Head of caudate nucleus (tissue), 42 donors: ENCODE measurements around the gene HIPK4.
A peak's percentile ranks its signal among the peaks of the same experiment; 100 is the strongest.
"Not testable (repeated sequence)": the region's sequence is repeated elsewhere in the genome, so short reads cannot be mapped to it uniquely, and the experiment has no call there.

ENCODE experiments used
- DNase-seq, 42 donors: peaks; one replicate each; pipeline versions ENCODE4 v3.0.0 to v3.0.0-alpha.2; 2020 to 2021; ENCODE audit warnings: mixed read lengths in 7 of 42
- intact Hi-C: fragments of 100-400 bp; cut with DNase I; formaldehyde crosslinking; loops from one replicate; pipeline ENCODE4 v1.15.0; 2022

HIPK4 gene

DNA sequence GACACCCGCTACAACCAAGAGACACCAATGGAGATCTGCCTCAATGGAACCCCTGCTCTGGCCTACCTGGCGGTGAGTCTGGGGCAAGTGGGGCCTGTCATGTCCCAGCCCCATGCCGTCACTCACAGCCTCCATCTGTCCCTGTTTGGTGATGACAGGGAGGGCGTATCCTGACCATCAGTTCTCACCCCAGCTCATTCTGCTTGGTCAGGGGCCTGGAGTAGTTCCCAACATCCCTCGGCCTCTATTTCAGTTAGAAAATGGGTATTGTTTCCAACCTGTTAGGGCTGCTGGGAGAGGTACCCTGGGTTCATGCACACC is 18.2 kb downstream of the HIPK4 start:
- intact Hi-C loops: no loop called here
- DNase-seq: no peak

DNA sequence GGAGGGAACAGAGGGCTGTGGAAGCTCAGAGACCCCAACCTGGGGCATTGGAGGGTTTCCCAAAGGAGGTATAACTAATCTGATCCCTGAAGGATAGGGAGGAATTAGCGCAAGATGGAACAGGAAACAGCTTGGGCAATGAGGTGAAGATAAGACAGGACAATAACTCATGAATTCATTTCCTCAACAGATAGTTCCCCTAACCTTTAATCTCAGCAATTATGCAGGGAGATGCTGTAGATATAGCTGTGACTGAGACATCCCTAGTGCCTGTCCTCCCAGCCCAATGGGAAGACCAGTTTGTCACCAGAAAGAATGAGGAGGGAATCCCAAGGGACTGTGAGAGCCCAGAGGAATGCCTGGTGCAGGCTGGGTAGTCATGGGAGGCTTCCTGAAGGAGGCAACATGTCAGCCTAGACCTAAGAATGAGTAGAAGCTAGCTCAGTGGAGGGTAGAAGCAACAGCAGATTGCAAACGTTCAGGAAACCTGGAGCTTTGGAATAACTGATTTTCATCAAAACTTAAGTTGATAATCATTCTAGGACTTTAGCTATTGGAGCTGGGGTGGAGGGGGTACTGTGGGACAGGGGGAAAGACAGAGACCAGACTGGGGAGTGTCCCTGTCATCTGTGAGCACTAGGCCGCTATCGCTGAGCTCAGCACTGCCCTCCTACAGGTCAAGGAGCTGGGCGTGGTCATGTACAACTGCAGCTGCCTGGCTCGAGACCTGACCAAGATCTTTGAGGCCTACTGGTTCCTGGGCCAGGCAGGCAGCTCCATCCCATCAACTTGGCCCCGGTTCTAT is 18.8 kb downstream of the HIPK4 start:
- intact Hi-C loops: no loop called here
- DNase-seq: no peak

DNA sequence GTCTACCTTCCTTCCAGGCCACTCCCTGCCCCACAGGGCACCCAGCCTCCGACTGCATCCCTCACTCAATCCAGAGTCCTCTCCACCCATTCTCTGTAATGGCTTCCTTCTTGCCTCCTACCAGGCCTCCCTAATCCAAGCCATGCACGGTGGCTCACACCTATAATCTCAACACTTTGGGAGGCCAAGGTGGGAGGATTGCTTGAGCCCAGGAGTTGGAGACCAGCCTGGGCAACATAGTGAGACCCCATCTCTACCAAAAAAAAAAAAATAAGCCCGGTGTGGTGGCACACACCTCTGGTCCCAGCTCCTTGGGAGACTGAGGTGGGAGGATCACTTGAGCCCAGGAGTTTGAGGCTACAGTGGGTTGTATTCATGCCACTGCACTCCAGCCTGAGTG is 19.7 kb downstream of the HIPK4 start:
- DNase-seq, intact Hi-C loops: not testable (repeated sequence)

GRCh38 chr19:40369797-40370196 is 20.2 kb downstream of the HIPK4 start:
- no peak for DNase-seq
- intact Hi-C loops: no loop called here

- intact Hi-C loops: no loop called here
- no peak for DNase-seq
Observed at GRCh38 chr19:40367577-40368434, 22.2 kb downstream of the HIPK4 start.

GRCh38 chr19:40366697-40367561 is 23.1 kb downstream of the HIPK4 start:
- peak; percentile 49 to 91 (median 74) for DNase-seq
- intact Hi-C loops: no loop called here

DNA sequence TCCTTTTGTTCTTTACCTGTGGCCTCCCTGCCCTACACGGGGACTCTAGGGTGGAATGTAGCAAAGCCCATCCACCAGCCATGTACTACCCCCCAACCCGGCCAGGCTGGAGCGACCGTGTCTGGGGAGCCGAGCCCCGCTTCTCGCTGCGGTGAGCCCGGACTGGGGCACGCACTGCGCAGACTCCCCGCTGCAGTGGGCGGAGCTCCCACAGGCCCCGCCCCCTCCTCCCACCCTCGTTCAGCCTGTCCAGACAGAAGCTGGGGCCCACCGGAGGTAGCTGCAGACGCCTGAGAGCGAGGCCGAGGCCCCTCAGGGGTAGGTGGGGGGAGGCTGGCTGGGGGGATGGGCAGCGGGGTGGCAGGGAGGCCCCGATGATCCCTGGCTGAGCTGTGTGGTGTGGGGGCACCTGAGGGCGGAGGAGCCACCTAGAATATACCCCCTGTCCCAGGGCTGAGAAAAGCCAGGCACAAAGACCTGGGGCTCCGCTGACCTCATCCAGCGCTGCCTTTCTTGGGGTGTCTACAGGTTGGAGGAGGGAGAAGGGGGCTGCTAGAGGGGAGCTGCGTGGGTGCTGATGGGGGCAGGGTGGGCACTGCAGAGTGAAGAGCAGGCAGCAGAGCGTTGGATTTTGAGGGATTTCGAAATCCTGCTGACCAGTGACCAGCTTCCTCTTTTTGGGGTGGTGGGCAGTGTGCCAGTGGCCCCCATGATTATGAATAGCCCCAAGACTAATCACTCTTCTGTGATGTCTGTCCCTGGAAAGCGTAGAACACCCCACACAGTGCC is 24.2 kb downstream of the HIPK4 start:
- intact Hi-C loops: no loop called here

DNA sequence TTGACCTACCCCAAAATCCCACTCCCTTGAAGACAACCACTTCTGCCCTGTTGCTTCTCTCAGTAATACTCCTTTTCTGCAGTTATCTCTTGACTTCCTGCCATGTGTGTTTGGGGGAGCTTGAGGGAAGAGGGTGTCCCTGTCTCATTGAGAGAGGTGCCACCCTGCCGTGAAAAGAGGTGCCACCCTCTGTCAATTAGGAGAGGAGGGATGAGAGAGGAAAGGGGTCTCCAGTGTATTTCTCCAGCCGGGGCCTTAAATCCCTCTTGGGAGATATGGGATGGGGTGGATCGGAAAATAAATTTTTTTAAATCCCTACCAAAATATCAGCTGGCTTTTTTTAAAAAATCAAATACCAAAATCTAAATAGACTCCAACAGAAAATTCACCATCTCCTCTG is 25.0 kb downstream of the HIPK4 start:
- peak in 1 of 42 donors; percentile 44 for DNase-seq
- intact Hi-C loops: no loop called here

More for the DNA sequence above, 24.2 kb downstream of the HIPK4 start:
- DNase-seq: peak; percentile 49 to 89 (median 78)

GRCh38 chr19:40363069-40363468 is 26.9 kb downstream of the HIPK4 start:
- intact Hi-C loops: no loop called here
- no peak for DNase-seq

GRCh38 chr19:40362160-40362559 is 27.8 kb downstream of the HIPK4 start:
- intact Hi-C loops: no loop called here
- DNase-seq: no peak

DNA sequence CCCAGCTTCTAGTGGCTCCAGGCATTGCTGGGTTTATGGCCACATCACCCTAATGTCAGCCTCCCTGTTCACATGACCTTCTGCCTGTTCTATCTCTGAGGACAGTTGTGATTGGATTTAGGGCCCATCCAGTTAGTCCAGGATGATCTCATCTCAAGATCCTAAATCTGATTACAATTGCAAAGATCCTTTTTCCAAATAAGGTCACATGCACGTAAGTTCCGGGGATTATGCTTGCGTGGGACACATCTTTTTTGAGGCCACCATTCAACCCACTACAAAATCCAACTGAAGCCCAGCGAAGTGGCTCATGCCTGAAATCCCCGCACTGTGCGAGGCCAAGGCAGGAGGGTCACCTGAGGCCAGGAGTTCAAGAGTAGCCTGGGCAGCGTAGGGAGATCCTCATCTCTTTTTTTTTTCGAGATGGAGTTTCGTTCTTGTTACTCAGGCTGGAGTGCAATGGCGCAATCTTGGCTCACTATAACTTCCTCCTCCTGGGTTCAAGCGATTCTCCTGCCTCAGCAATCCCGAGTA is 29.2 kb downstream of the HIPK4 start:
- peak in 1 of 42 donors; percentile 33 for DNase-seq
- intact Hi-C loops: no loop called here

DNA sequence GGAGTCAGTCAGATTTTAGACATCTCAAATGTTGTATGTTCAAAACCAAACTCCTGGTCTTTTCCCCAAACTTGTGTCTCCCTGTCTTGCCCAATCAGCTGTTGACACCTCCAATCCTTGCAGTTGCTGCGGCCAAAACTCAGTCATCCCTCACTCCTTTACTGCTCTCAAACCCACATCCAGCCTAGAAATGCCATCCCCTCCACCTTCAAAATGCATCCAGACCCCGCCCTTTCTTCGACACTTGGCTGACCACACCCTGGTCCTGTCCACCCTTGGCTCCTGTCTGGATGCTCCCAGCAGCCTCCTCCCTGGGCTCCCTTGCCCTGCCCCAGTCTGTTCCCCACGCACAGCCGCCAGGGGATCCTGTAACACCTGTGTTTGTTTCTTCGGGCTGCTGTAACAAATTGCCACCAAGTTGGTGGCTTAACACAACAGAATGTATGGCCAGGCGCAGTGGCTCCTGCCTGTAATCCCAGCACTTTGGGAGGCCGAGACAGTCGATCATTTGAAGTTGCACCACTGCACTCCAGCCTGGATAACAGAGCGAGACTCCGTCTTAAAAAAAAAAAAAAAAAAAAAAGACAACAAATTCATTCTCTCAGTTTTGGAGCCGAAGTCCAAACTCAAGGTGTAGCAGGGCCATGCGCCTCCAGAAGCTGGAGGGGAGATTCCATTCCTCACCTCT is 29.8 kb downstream of the HIPK4 start:
- intact Hi-C loops: no loop called here
- no peak for DNase-seq

DNA sequence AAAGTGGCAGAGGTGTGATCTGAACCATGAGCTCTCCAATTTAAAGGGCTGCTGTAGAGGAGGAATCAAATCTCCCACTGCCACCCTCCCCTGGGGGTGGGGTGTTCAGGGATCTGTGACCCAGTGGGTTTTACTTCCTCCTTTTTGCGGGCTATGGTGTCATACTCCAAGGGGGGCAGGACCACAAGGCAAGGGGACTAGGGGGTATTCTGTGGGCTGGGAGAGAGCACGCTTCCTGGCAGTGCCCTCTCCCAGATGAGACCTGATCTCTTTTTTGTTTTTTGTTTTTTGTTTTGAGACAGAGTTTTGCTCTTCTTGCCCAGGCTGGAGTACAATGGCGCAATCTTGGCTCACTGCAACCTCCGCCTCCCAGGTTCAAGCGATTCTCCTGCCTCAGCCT is 31.2 kb downstream of the HIPK4 start:
- peak in 15 of 42 donors; percentile 8 to 56 (median 35) for DNase-seq
- intact Hi-C loops: no loop called here

DNA sequence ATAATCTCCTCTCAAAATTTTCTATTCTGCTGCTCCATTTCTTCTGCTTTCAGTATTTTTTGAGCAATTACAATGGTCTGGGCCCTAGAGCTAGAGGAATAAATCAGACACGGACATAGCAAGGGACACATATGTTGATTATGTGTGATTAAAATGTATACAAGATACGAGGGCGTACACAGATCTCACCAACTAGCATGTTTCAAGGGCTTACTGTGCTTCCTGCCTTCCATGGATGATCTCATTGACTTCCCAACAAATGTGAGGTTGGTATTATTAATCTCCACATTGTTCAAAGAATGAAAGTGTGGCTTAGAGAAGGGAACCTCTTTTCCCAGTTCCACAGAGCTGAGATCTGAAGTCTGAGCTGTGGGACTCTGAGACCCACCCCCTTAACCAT is 32.3 kb downstream of the HIPK4 start:
- intact Hi-C loops: no loop called here
- no peak for DNase-seq

DNA sequence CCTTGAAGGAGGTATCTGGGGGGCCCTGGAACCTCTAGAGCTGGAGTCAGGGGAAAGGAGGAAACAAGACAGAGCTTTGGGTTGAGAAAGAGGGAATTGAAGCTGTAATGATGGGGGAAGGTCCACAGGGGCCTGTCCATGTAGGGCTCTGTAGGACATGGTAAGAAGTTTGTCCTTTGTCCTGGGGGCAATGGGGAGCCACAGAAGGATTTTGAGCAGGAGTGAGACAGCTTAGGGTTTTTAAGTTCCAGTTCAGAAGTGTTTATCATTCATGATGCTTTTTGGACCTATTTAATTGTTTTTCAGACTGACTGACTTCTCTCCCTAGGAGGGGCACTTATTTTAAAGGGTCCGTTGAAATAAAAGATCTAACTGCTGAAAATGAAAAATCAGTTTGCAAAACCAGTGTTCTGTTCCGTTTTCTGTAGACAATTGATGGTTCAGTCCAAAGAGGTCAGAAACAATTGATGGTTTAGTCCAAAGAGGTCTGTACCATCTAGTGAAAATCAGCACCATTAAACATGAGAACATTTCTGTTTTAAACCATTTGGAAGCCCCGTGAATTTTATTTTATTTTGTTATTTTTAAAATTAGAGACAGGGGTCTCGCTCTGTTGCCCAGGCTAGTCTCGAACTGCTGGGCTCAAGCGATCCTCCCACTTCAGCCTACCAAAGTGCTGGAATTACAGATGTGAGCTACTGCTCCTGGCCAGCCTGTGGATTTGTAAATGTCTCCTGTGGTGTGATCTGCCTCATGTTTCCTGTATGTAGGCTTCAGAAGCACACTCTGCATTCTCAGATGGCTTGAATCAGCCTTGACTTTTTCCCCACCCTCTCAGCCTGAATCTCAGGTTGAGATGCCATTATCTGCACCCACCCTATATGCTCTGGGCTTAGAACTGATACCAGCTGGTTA is 33.0 kb downstream of the HIPK4 start:
- intact Hi-C loops: no loop called here
- DNase-seq: no peak

- intact Hi-C loops: no loop called here
- no peak for DNase-seq
Observed at GRCh38 chr19:40355975-40356680, 33.9 kb downstream of the HIPK4 start.
